Testis (tissue), 3 donors: ENCODE measurements around the gene MGAT4C. TPM values are rescaled to one million over a fixed set of nuclear protein-coding genes. Genes with fewer than 3 reads are reported as not detected.

ENCODE experiments used
- DNase-seq: peaks from one replicate; pipeline ENCODE4 v3.0.0-alpha.2; 2019
- H3K27ac ChIP-seq, 2 donors: fragments of 200-600 bp; sonication (generic); one replicate each; pipeline ENCODE4 v1.5.1; 2019
- H3K27me3 ChIP-seq: fragments of 200-600 bp; sonication (generic); one replicate; pipeline ENCODE4 v1.5.1; 2019
- H3K36me3 ChIP-seq: fragments of 200-600 bp; sonication (generic); one replicate; pipeline ENCODE4 v1.5.1; 2017; ENCODE audit warnings: low read depth; ENCODE audit errors: missing control alignments
- H3K4me1 ChIP-seq: fragments of 200-600 bp; sonication (generic); one replicate; pipeline ENCODE4 v1.5.1; 2019
- H3K4me3 ChIP-seq, 2 donors: fragments of 200-600 bp; sonication (generic); one replicate each; pipeline ENCODE4 v1.5.1; 2017 to 2019
- H3K9me3 ChIP-seq: fragments of 200-600 bp; sonication (generic); one replicate; pipeline ENCODE4 v1.5.1; 2017
- CTCF ChIP-seq, 3 experiments: fragments of 450-650 bp in 2 of 3; fragments of 200-600 bp in 1 of 3; sonication (generic) in 1 of 3; IDR thresholded peaks; one replicate each; pipeline ENCODE4 v1.5.1; 2016 to 2019; ENCODE audit warnings: antibody characterized with exemption in 3 of 3, mild to moderate bottlenecking in 2 of 3, moderate library complexity in 1 of 3
- POLR2A ChIP-seq: fragments of 450-650 bp; IDR thresholded peaks from one replicate; pipeline ENCODE4 v1.6.1; 2017; ENCODE audit warnings: antibody characterized with exemption, mild to moderate bottlenecking, moderate library complexity
- WGBS, 2 donors: methylation state at CpG; one replicate each; pipeline ENCODE4 v1.1.5; 2018; 5-methylcytosine and 5-hydroxymethylcytosine counted together
- intact Hi-C: fragments of 100-400 bp; cut with DNase I; formaldehyde crosslinking; loops from one replicate; pipeline ENCODE4 v1.15.1; 2023; ENCODE audit warnings: low total_unique reads
- polyA plus RNA-seq: library from polyadenylated mRNA; stranded (reverse); fragments of 350-450 nt; fragmentation: Illumina TruSeq; extraction: RNeasy Lipid Tissue Mini Kit (QIAGEN cat#74804); gene quantifications from one replicate; pipeline ENCODE4 v1.2.3, GENCODE V29; 2014; ENCODE audit warnings: low read depth, low replicate concordance; ENCODE audit not compliant: insufficient read depth
- total RNA-seq, 2 donors: library from RNA; depleted of rRNA; stranded (reverse); fragments of >200 nt; gene quantifications; one replicate each; pipeline ENCODE4 v1.2.3, GENCODE V29; 2016

The MGAT4C gene
- total and polyA plus RNA-seq, 3 donors from 2014 or later, result 5.5 to 11.3 (median 7.4) TPM

- no peak for DNase-seq
- no peak for TF ChIP-seq CTCF (IDR thresholded peaks at IDR 0.05)
- no peak for TF ChIP-seq POLR2A
- intact Hi-C loops, result no loop called here
Observed at GRCh38 chr12:86148612-86149011, 107.6 kb downstream of the MGAT4C start.

GRCh38 chr12:86148071-86148470, 108.1 kb downstream of the MGAT4C start:
- H3K36me3 ChIP-seq, result no peaks in the 10 kb centered on the region
- no peaks in the 10 kb centered on the region for H3K9me3 ChIP-seq
- intact Hi-C loops, result no loop called here
- H3K27ac ChIP-seq, result no peak overlapping the region
- 74 to 77% methylated on average over 3 of the region's 3 CpGs for WGBS, 2 donors
- no peak for TF ChIP-seq POLR2A
- no peak for TF ChIP-seq CTCF (IDR thresholded peaks at IDR 0.05)
- H3K4me1 ChIP-seq, result no peaks in the 10 kb centered on the region
- no peak overlapping the region for H3K4me3 ChIP-seq
- DNase-seq, result no peak
- no peaks in the 10 kb centered on the region for H3K27me3 ChIP-seq

More at GRCh38 chr12:86148612-86149011, 107.6 kb downstream of the MGAT4C start:
- Histone ChIP-seq H3K4me1 (no peaks in the 10 kb centered on the region), H3K4me3 (no peak overlapping the region), H3K36me3 (no peaks in the 10 kb centered on the region), H3K9me3 (no peaks in the 10 kb centered on the region), H3K27me3 (no peaks in the 10 kb centered on the region), H3K27ac (no peak overlapping the region)

- intact Hi-C loops, result no loop called here
- 58 to 64% methylated on average over 2 of the region's 2 CpGs for WGBS, 2 donors
- H3K36me3 ChIP-seq, result no peaks in the 10 kb centered on the region
- no peak overlapping the region for H3K4me3 ChIP-seq
- no peaks in the 10 kb centered on the region for H3K4me1 ChIP-seq
- TF ChIP-seq POLR2A, result no peak
- TF ChIP-seq CTCF (IDR thresholded peaks at IDR 0.05), result no peak
- no peak overlapping the region for H3K27ac ChIP-seq
- H3K9me3 ChIP-seq, result no peaks in the 10 kb centered on the region
- no peak for DNase-seq
- H3K27me3 ChIP-seq, result no peaks in the 10 kb centered on the region
Observed at GRCh38 chr12:86145156-86145555, 111.0 kb downstream of the MGAT4C start.

- Histone ChIP-seq H3K4me1 (no peaks in the 10 kb centered on the region), H3K27ac (no peak overlapping the region), H3K4me3 (no peak overlapping the region), H3K27me3 (no peaks in the 10 kb centered on the region), H3K9me3 (no peaks in the 10 kb centered on the region), H3K36me3 (no peaks in the 10 kb centered on the region)
- TF ChIP-seq POLR2A, result no peak
- TF ChIP-seq CTCF (IDR thresholded peaks at IDR 0.05), result no peak
- intact Hi-C loops, result no loop called here
- WGBS, 2 donors, result 95 to 96% methylated on average over 1 of the region's 1 CpG
- no peak for DNase-seq
Observed at GRCh38 chr12:86143162-86143561, 113.0 kb downstream of the MGAT4C start.

GRCh38 chr12:86139671-86140070, 116.5 kb downstream of the MGAT4C start:
- 79 to 87% methylated on average over 1 of the region's 1 CpG for WGBS, 2 donors
- no peaks in the 10 kb centered on the region for H3K27me3 ChIP-seq
- H3K4me3 ChIP-seq, result no peak overlapping the region
- DNase-seq, result no peak
- H3K9me3 ChIP-seq, result no peaks in the 10 kb centered on the region
- H3K27ac ChIP-seq, result no peak overlapping the region
- intact Hi-C loops, result no loop called here
- TF ChIP-seq CTCF (IDR thresholded peaks at IDR 0.05) (no peak), POLR2A (no peak)
- H3K4me1 ChIP-seq, result no peaks in the 10 kb centered on the region
- H3K36me3 ChIP-seq, result no peaks in the 10 kb centered on the region
